ENCODE data around the gene AP3B1. TPM values are rescaled to one million over a fixed set of nuclear protein-coding genes. Genes with fewer than 3 reads are reported as not detected.

AP3B1 gene
- total and polyA plus RNA-seq, 2 donors (not counting 1 experiment from before 2014, with no cell fraction given) = 26.8 to 58.9 TPM

DNA sequence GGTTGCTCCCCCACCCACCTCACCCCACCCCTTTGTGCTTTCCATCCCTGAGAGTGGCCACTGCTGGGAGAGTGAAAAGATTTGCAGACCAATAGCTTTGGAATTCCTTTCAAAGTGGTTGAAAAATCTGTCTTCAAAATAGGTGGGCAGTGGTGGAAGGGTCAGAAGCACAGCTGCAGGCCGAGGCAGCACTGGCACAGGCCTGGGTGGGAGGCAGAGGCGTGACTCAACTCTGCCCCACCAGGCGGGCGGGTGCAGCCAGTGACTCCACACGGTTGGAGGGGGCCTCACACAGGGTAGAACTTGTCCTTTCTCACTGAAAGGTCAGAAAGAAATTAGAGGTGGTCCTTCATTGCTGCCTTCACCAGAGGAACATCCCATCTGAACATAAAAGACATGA, 303.4 kb downstream of the AP3B1 start:
- H3K4me1 ChIP-seq (ENCODE audit: control insufficient read depth in 2 of 2, insufficient read depth in 2 of 2, low read length in 2 of 2) = no peaks in the 10 kb centered on the region
- CTCF ChIA-PET = no interaction called here
- H3K27ac ChIP-seq (ENCODE audit: low read length in 2 of 2) = no peak overlapping the region
- no peaks in the 10 kb centered on the region for H3K9me3 ChIP-seq (ENCODE audit: control extremely low read depth in 1 of 3, control insufficient read depth in 2 of 3, insufficient read depth in 1 of 3, low read length in 2 of 3)
- no peaks in the 10 kb centered on the region for H3K79me2 ChIP-seq (ENCODE audit: control insufficient read depth, insufficient read depth, low read length)
- no peak overlapping the region for H3K4me3 Mint-ChIP-seq
- H3K27me3 ChIP-seq (replicated peaks in 1 of 4; ENCODE audit: control extremely low read depth in 1 of 4, control insufficient read depth in 3 of 4, insufficient read depth in 4 of 4, low read length in 3 of 4) = no peaks in the 10 kb centered on the region
- H4K20me1 ChIP-seq (ENCODE audit: control insufficient read depth, insufficient read depth, low read length, poor library complexity, severe bottlenecking) = no peaks in the 10 kb centered on the region
- no peak overlapping the region for H3K9ac ChIP-seq (ENCODE audit: low read length)
- DNase-seq (no peak), ATAC-seq (ENCODE audit: low read depth) (no peak)
- H3K4me2 ChIP-seq (replicated peaks; ENCODE audit: low read depth, low read length, poor library complexity, severe bottlenecking) = no peak overlapping the region
- POLR2A ChIA-PET = no interaction called here
- H3K9me3 Mint-ChIP-seq (ENCODE audit: insufficient read depth) = no peaks in the 10 kb centered on the region
- intact Hi-C loops (cut with micrococcal nuclease) = no loop called here
- WGBS (ENCODE audit: insufficient coverage) = 86% methylated on average over 2 of the region's 5 CpGs
- H3K4me1 Mint-ChIP-seq = no peaks in the 10 kb centered on the region
- H3K4me3 ChIP-seq (ENCODE audit: control extremely low read depth in 1 of 5, extremely low read depth in 1 of 5, insufficient read depth in 1 of 5, low read depth in 2 of 5, low read length in 4 of 5) = no peak overlapping the region
- peaks cover 2 to 10% of the 10 kb centered on the region in 2 experiments for H3K36me3 ChIP-seq (replicated peaks in 1 of 2; ENCODE audit: control extremely low read depth in 1 of 2, control insufficient read depth in 1 of 2, extremely low read depth in 1 of 2, insufficient read depth in 2 of 2, low read length in 1 of 2)
- no peaks in the 10 kb centered on the region for H3K27me3 Mint-ChIP-seq
- H3K27ac Mint-ChIP-seq = no peak overlapping the region
- H2AFZ ChIP-seq (ENCODE audit: insufficient read depth, low read depth, low read length, poor library complexity, severe bottlenecking) = no peak overlapping the region
- TF ChIP-seq, protein P1, sequence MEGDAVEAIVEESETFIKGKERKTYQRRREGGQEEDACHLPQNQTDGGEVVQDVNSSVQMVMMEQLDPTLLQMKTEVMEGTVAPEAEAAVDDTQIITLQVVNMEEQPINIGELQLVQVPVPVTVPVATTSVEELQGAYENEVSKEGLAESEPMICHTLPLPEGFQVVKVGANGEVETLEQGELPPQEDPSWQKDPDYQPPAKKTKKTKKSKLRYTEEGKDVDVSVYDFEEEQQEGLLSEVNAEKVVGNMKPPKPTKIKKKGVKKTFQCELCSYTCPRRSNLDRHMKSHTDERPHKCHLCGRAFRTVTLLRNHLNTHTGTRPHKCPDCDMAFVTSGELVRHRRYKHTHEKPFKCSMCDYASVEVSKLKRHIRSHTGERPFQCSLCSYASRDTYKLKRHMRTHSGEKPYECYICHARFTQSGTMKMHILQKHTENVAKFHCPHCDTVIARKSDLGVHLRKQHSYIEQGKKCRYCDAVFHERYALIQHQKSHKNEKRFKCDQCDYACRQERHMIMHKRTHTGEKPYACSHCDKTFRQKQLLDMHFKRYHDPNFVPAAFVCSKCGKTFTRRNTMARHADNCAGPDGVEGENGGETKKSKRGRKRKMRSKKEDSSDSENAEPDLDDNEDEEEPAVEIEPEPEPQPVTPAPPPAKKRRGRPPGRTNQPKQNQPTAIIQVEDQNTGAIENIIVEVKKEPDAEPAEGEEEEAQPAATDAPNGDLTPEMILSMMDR (IDR thresholded peaks at IDR 0.05) = no peak
- no peak for TF ChIP-seq EZH2 (IDR thresholded peaks at IDR 0.05; ENCODE audit: borderline replicate concordance, insufficient read depth, low read depth, low read length, poor library complexity, severe bottlenecking)

DNA sequence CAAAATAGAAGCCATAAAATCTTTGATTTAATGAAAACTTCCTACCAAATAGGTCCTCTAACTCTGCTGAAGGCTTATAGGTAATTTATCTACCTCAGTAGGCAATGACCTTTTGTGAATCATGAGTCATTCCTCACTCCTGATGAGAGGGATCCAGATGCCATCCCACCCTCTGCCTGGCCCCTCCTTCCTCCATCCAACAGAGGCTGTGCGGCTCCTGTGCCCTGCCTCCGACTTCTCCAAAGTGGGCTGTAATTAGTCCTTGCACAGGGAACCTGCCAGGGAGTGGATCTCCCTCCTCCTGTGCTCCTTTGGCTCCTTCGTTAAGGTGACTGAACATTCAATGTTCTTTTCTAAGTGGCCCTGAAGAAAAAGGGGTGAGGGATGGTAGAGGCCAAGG, 304.5 kb downstream of the AP3B1 start:
- DNase-seq (no peak), ATAC-seq (ENCODE audit: low read depth) (no peak)
- H3K4me2 ChIP-seq (replicated peaks; ENCODE audit: low read depth, low read length, poor library complexity, severe bottlenecking) = no peak overlapping the region
- Mint-ChIP-seq H3K27ac (no peak overlapping the region), H3K9me3 (ENCODE audit: insufficient read depth) (no peaks in the 10 kb centered on the region), H3K4me3 (no peak overlapping the region), H3K4me1 (no peaks in the 10 kb centered on the region), H3K27me3 (no peaks in the 10 kb centered on the region)
- TF ChIP-seq EZH2 (IDR thresholded peaks at IDR 0.05; ENCODE audit: borderline replicate concordance, insufficient read depth, low read depth, low read length, poor library complexity, severe bottlenecking) = no peak
- intact Hi-C loops (cut with micrococcal nuclease) = no loop called here
- no peaks in the 10 kb centered on the region for H3K9me3 ChIP-seq (ENCODE audit: control extremely low read depth in 1 of 3, control insufficient read depth in 2 of 3, insufficient read depth in 1 of 3, low read length in 2 of 3)
- no peak overlapping the region for H3K27ac ChIP-seq (ENCODE audit: low read length in 2 of 2)
- H3K4me3 ChIP-seq (ENCODE audit: control extremely low read depth in 1 of 5, extremely low read depth in 1 of 5, insufficient read depth in 1 of 5, low read depth in 2 of 5, low read length in 4 of 5) = no peak overlapping the region
- no peaks in the 10 kb centered on the region for H3K4me1 ChIP-seq (ENCODE audit: control insufficient read depth in 2 of 2, insufficient read depth in 2 of 2, low read length in 2 of 2)
- ChIA-PET POLR2A (no interaction called here), CTCF (no interaction called here)
- H3K79me2 ChIP-seq (ENCODE audit: control insufficient read depth, insufficient read depth, low read length) = no peaks in the 10 kb centered on the region
- peaks cover 2 to 10% of the 10 kb centered on the region in 2 experiments for H3K36me3 ChIP-seq (replicated peaks in 1 of 2; ENCODE audit: control extremely low read depth in 1 of 2, control insufficient read depth in 1 of 2, extremely low read depth in 1 of 2, insufficient read depth in 2 of 2, low read length in 1 of 2)
- WGBS (ENCODE audit: insufficient coverage) = 100% methylated on average over 2 of the region's 3 CpGs
- no peak overlapping the region for H3K9ac ChIP-seq (ENCODE audit: low read length)
- H2AFZ ChIP-seq (ENCODE audit: insufficient read depth, low read depth, low read length, poor library complexity, severe bottlenecking) = no peak overlapping the region
- no peaks in the 10 kb centered on the region for H3K27me3 ChIP-seq (replicated peaks in 1 of 4; ENCODE audit: control extremely low read depth in 1 of 4, control insufficient read depth in 3 of 4, insufficient read depth in 4 of 4, low read length in 3 of 4)
- no peaks in the 10 kb centered on the region for H4K20me1 ChIP-seq (ENCODE audit: control insufficient read depth, insufficient read depth, low read length, poor library complexity, severe bottlenecking)
